COR-L47 (cell line): ENCODE results near the gene GRIK3.

Source experiments
- DNase-seq: peaks from one replicate; lab custom pipeline; 2025; lab: John Stamatoyannopoulos, UW

GRIK3 gene

DNA sequence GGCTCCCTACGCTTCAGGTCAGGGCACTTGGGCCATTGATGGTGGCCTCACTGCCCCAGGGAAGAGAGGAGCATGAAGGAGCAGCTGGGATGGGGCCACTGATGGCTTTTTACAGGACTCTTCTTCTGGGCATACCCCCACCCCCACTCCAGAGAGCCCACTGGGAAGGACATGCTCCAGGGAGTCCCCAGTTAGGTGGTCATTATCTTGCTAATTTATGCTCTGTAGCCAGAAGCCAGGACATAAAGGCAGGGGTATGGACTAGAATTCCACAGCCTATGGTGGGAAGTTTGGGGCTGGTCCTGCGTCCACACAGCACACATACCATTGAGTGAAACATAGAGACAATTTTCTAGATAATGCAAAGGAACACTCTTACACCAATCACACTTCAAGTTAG, 8.8 kb upstream of the GRIK3 start:
- no peak for DNase-seq

DNA sequence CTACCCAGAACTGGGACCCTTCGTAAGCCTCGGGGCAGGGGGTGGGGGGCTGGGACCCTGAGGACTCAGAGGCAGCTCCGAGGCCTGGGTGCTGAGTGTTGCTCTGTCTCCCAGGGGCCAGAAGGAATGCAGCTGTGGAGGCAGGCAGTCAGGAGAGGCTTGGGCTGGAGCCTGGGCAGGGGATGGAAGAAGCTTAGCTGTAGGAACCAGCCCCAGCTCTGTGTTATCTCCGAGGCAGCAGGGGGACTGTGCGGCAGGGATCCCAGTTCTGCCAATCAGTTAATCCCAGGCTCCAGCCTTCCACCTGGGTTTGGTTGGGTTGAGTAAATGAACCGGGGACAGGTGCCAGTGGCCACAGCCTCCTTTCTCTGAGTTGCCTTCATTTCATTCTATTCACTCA, 8.2 kb upstream of the GRIK3 start:
- no peak for DNase-seq

DNA sequence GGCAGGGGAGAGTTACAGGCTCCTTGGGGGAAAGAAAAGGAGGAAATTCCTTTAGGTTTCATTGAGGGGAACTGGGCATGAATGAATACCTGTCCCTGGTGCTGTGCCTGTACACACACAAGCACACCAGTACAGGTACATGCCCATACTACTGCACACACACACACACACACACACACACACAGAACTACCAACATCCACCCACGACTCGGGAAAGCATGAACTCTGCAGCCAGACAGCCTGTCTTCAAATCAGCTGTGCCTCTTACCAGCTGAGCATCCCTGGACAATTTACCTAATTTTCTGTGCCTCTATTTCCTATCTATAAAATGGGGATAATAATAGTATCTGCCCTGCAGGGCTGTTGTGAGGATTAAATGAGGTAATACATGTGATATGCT, 7.2 kb upstream of the GRIK3 start:
- DNase-seq, result no peak

DNA sequence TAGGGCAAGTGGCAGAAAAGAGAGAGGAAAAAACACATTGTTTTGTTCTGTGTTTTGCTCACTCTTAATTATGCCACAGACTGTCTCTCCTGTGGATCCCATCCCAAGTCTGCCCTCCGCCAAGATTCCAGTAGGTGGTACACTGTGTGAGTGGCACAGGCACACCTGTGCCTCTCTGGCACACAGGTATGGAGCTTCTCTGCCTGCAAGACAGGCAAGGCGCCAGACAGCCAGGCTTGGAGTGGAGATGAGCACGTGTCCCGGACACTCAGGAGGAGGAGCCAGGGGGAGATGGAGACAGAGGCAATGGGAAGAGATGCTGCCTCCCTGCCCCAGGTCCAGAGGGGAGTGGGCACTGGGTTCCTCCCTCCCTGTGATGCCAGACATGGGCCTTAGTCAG, 6.5 kb upstream of the GRIK3 start:
- DNase-seq, result peak; percentile 71

DNA sequence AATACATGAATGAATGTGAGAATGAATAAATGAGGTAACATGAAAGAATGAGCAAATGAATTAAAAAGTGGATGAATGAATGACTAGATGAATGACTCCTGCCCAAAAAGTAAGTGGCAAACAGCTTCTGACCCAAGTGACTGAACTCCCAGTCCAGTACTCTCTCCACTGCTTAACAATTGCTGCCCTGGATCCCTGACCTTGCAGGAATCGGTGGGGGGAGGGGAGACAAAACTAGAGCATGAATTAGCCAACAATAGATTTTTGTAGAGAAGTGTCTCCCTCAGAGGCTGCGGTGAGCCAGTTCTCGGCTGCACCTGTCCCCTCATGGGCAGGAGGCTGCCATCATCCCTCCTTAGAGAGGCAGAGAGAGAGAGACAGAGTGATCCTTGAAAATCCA, 5.9 kb upstream of the GRIK3 start:
- DNase-seq, result no peak

DNA sequence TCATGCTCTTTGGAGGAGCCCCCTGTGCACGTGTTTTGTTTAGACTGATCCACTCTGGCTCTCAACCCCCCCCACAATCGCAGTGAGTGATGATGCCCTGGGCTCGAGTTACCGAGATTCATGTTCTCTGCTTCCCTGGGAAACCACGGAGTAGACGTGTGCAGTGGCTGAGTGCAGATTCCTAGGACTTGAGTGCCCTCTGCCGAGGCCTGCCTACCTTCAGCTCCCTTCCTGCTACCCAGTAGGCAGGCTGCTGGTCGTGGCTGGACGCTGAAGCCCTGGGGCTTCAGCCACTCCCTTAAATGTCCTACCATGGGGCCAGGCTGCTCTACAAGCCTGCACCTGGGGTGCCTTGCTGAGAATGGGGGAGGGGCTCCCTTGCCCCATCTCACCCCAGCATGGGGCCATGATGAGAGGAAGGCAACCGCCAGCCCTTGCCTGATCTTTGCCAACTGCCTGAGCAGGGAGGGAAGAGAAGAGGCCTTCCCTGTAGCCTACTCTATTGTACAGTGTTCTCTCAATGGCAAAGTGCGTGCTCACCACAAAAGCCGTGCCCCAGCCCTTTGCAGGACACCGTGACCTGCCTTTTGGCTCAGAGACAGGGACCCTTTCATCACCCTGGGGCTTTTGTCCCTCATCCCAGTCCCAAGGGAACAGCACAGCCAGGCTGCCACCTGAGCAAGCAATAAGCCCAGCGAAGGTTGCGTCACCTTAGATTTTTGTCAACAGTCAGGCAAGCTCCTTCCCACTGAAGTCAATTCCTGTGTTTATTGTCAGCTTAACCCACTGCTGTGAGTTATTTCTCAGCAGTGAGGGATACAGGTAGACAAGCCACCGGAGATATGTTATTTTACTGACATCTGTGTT, 4.1 kb upstream of the GRIK3 start:
- DNase-seq, result peak; percentile 96

DNA sequence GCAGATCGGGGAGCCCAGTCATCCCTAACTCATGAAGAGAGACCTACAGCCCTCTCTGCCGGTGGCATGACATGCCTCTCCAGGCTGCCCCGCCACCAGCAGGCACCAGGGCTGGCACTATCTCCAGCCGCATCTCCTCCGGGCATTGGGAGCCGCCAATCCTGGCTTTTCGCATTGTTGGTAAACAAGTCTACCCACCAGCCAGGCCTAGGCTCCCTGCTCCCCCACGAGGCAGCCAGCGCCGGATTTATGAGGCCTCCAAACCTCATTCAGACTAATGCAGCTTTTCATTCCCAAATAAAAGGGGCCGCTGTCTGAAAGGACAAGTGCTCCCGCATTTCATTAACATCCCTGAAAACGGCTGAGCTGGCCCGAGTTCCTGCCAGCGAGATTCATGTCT, 3.4 kb upstream of the GRIK3 start:
- DNase-seq, result no peak

DNA sequence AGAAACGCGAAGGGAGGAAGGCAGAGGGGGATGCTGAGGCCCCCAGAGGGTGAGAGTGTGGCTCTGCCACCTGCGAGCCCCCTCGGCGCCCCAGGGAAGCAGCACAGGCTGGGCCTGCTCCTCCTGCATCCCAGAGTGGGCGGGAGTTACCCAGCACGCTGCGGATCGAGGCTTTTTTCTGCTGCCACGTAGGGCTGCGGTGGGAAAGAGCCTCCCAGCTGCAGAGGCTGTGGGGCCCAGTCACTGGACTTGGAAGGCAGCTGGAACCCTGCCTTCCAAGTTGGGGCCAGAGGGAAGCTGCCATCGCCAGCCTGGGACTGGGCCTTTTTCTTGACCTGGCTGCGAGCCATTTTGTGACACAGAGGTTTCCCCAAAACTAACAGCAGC, 2.3 kb upstream of the GRIK3 start:
- no peak for DNase-seq

DNA sequence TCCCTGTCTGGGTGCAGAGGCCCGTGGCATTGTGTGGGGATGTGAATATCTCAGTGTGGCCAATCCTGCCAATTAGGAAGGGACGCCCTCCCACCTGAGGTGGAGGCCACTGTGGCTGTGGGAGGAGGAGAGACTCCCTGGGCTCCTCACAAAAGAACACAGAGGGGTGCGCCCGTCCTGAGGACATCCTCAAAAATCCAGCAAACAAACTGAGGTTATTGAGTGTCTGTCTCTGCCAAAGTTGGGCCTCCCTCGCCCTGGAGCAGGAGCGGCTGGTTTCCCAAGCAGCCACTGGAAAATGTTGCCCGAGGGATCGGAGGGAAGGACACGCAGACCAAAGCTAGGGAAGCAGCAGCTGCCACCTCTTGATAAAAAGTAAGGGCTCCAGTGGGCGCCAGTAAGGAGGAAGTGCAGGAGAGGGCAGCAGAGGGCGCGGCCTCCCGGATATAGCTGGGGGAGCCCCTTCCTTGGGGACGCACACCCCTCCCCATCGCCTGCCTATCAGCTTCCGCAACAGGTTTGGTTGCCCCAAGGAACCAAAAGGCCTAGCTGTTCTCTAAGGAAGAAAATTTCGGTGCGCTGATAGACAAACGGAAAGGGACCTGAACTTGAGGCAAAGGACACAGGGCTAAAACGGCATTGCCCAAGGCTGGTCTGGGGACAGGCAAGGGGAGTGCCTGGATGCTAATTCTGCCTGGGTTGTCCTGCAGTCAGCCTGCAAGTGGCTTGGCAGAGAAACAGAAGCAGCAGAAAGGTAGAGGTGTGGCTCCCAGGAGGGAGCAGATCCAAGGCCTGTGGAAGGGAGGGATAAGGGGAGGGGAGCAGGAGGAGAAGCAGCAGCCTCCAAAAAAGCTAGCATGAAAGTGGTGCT, 1.7 kb upstream of the GRIK3 start:
- no peak for DNase-seq

DNA sequence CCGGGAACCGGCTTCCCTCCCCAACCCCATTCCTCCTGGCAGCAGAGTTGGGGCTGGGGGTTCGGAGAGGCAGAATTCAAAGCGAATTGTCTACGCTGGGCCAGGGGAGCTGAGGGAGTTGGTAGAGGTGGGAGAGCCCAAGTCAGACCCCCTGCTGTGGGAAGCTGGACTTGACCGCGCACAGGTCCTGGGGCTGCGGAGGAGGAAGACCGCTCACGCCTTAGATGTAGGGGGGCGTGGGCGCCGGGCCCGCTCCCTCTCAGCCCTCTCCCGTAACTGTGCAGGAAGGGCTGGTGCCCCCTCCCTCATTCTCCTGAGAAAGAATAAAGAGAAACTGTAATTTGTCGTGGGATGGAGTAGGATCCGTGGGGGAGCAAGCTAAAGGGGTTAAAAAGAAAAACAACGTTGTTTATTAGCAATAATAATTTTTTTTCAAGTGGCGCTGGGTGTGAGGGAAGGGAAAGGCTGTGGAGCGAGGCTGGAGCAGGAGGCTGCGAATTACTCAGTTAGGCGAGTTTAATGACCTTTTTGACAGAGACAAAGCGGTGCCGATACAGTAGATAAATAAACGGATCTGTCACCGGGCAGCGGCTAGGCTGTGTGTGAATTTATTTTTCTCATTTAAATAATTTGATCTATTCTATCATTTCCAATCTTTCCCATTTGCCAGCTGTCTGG, 838 bp upstream of the GRIK3 start:
- no peak for DNase-seq

DNA sequence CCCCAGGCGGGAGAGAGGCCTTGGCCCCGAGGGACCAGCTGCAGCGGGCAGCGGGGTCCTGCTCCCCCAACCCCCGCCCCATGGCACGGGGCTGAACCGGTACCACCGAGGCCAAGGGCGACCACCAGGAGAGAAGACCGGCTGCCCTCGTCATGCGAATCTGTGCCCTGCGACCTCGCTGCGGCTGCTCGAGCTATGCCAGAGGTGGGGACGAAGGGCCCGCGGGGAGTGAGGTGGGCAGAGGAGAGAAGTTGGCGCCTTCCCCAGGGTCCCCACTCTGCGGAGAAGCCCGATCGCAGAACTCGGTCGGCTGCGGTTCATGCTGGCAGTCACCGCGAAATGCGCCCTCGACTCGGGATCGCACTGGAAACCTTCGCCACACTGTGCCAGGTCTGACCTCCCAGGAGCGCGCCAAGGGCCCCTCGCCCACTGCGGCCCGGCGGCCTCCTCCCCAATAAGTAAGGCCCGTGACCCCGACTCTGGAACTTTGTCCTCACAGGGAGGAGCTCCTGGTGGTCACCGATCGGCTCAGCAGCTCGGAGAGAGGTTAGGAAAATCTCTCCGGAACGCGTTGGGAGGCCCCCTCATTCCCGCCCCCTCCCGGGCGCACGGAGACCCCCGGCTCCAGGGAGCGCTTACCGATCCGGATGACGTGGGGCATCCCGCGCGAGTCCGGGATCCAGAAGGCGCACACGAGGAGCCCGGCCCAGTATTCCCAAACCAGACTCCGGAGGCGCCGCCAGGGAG, 787 bp downstream of the GRIK3 start:
- DNase-seq, result peak; percentile 20

DNA sequence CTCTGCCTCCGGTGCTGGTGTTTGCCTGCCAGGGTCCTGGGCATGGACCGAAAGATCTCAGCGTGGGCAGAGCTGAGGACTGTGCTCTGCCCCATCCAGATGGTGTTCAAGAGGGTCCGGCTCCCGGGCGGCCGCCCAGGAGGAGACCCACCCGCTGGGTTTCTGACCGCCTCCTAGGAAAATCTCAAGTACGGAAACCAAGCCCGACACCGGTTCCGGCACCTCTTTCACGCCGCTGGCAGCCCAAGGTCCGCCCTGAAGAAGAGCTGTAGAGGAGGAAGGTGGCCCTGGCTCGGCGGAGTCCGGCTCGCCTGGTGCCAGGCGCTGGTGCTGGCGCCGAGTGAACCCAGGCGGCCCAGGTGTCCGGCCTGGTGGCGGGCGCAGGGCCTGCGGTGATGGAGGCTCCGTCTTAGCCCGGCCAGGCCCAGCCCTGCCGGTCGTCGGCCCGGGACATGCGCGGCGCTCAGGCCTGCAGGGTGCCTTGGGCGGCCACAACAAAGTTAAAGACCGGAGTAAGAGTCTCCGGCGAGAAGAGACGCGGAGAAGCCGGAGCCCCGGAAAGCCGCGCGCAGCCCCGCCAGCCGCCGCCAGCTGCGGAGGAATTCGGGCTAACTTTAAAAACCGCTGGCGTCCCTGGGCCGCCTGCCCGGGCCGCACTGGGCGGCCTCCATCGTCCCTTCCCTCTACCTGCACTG, 1.5 kb downstream of the GRIK3 start:
- DNase-seq, result no peak

DNA sequence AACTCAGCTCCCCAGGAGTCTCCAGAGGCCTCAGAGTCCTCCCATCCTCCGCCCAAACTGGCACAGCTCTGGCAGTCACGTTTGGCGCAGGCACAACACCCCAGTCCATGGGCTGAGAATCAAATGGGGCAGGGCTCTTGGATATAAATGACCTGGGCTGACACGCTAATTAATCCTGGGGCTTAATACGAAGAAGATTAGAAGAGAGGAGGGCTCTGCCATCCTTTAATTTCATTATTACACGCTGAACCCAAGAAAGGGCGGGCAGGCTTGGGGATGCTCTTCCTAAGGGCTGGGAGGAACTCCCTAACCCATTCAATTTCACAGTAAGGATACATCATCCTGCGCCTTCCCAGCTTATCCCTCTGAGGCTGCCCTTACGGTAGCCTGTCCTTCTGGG, 2.4 kb downstream of the GRIK3 start:
- no peak for DNase-seq

DNA sequence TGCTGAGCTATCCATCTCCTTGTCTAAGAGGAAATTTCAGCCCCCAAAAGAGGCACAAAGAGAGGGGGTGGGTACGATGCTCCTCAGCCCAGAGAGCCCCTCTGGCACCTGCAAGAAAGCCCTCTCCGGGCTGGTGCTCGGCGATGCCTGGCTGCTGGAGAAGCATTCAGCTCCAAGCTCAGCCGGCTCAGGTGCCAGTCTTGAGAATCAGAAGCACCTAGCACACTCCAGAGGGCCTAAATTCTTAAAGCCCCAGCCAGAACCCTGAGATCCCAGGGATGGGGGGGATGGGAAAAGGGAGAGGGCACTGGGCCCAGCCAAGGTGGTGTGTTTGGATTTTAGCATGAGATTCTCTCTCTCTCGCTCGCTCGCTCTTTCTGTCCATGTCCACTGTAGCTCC, 2.9 kb downstream of the GRIK3 start:
- DNase-seq, result no peak

DNA sequence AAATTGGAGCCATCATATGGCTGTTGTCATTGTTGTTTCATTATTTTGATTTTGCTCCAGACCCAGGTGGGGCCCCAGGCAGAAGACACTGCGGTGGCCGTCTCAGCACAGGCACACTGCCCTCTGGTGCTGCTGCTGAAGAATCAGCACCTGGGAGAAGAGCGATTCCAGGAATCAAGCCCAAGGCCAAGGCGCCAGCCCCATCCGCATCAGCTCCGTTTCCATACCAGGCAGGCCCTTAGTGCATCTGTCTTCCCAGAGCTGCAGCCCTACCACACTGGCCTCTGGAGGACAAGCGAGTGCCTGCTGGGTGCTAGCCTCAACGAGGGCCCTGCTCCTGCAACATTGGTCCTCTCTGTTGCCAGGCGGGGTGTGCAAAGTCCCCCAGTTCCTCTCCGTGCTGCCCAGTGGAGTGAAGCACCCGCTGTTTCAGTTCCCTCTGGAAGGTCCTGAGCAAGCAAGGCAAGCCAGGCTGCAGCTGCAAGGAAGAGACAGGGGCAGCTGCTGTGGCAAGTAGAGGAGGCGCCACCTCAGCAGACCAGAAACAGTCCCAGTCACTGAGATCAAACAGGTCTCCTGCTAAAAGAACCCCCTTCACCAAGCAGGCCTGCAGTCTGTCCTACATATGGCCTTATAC, 5.2 kb downstream of the GRIK3 start:
- no peak for DNase-seq

DNA sequence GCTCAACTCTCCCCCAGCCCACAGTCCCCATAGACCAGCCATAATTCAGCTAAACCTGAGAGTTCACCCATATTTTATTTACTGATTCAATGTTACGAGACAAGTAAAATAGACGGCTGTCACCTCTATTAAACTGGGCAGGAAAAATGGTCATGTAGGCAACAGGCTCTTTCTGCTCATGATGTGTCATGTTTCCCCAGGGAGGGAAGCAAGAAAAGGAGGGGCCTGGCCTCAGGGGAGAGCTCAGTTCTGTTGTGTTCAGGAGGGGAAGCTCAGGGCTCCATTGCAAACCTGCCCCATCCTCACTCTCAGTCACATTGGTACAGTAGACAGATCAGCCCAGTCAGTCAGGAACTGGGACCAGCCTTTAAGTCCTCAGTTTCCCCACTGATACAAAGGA, 12.8 kb downstream of the GRIK3 start:
- no peak for DNase-seq

DNA sequence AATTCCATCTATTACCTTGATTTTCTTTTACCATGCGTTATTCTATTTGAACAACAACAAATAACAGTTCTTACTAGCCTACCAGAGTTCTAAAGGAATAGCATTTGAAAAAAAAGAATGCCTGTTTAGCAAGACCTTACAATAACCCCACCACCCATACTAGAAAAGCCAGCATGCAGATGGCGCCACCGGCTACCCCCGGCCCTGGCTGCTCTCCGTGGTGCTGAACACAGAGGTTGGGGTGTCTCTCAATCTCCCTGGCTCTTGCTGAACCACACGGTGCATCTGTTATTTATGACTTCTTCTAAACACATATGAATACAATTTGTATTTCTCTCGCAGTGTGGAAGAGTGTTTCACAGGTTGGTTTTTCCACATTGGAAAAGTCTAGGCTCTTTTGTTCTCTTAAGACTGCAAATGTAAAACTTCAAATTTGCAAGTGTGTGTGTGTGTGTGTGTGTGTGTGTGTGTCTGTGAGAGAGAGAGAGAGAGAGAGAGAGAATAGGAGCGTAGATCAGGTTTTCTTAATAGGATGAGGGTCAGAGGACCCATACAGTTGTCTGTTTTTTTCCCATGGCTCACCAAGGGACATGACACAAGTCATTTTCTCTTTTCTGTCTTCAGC, 13.6 kb downstream of the GRIK3 start:
- no peak for DNase-seq

DNA sequence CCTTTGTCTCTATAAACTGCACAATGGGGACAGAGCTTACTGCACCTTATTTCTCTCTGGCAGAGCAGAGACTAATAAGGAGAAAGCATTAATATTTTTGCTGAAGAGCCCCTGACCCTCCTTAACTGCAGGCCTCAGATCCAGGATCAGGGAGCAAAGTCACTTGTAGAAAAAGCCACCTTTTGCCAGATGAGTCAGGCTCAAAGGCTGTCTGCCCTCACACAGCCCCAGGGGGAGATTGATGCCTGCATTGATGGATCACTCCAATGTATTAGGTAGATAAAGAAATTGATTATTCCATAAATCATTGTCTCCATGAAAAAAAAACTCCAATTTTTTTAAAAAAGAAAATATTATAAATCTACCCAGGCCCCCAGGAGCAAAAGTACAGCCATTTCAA, 15.8 kb downstream of the GRIK3 start:
- DNase-seq, result no peak

DNA sequence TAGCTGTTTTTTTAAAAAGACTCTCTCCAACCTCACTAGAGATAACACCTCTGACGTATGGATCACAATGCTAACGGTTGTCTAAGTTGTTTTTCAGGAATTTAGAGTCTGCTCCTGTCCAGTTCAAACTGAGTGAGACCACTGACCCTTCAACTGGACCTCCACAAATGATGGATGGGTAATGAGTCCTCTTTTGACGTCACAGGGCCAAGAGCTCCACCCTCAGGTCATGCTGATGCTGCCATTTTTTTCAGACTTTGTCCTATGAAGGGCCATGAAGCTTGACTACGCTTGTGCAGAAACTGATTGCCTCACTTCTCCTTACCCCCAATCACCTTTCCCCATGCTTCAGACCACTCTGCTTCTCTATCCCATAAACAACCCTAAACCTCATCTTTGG, 16.6 kb downstream of the GRIK3 start:
- DNase-seq, result no peak

DNA sequence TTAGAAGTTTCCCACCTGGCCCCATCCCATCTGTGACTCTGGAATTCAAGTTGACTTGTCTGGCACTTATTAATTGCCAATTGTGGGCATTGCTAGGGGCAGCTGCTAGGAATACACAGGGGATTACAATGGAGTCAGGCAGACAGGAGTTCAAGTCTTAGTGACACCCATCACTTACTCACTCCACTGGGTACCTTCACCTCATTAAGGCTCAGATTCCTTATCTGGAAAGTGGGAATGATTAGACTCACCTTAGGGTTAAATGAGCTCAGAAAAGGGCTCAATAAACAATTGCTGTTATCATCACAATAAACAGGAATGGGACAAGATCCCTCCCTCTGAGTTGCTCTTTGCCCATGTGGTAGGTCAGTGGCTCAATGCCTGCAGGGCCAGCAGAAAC, 18.2 kb downstream of the GRIK3 start:
- no peak for DNase-seq

DNA sequence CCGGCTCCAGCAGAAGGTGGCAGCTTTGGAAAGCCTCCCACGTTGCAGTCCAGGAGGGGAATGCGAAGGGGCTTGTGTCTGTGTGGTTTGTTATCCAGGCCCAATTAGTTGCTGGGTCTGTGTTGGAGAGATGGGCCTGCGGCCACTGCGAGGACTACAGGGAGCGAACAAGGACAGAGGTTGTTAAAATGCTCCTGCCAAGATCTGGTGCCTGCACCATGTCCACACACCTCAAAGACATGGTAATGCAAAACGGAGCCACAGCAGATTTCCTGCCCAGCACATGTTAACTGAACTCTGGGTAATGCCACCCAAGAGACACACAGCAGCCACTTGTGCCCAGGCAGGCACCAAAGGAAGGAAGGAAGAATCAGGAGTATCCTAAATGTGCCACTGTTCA, 18.6 kb downstream of the GRIK3 start:
- no peak for DNase-seq
